Liver (tissue), 9 donors: ENCODE measurements around the gene WHRN. TPM values are rescaled to one million over a fixed set of nuclear protein-coding genes. Genes with fewer than 3 reads are reported as not detected.

Experiments
- DNase-seq: peaks from one replicate; pipeline ENCODE4 v3.0.0-alpha.2; 2017; ENCODE audit warnings: low spot score
- H3K27ac ChIP-seq, 2 donors: one replicate each; pipeline ENCODE4 v1.7.0; 2013; ENCODE audit warnings: inconsistent platforms in 2 of 2, low read length in 2 of 2, control low read depth in 1 of 2, low read depth in 1 of 2, mild to moderate bottlenecking in 1 of 2
- H3K27me3 ChIP-seq, 4 donors: one replicate each; pipeline versions ENCODE4 v1.6.1 to v1.7.0; 2013; ENCODE audit warnings: low read length in 3 of 4, inconsistent platforms in 1 of 4, mild to moderate bottlenecking in 1 of 4, moderate library complexity in 1 of 4; ENCODE audit not compliant: control insufficient read depth in 4 of 4, insufficient read depth in 4 of 4
- H3K36me3 ChIP-seq, 4 donors: one replicate each; pipeline versions ENCODE4 v1.6.1 to v1.7.0; 2013; ENCODE audit warnings: low read length in 3 of 4, mild to moderate bottlenecking in 3 of 4, low read depth in 1 of 4, moderate library complexity in 1 of 4; ENCODE audit not compliant: control insufficient read depth in 4 of 4, insufficient read depth in 3 of 4
- H3K4me1 ChIP-seq, 4 donors: one replicate each; pipeline versions ENCODE4 v1.6.1 to v1.7.0; 2013; ENCODE audit warnings: low read length in 3 of 4, mild to moderate bottlenecking in 3 of 4, moderate library complexity in 1 of 4; ENCODE audit not compliant: control insufficient read depth in 4 of 4, insufficient read depth in 4 of 4
- H3K4me3 ChIP-seq, 3 donors: one replicate each; pipeline versions ENCODE4 v1.6.1 to v1.7.0; 2013; ENCODE audit warnings: low read length in 3 of 3, control low read depth in 1 of 3, low read depth in 1 of 3, mild to moderate bottlenecking in 1 of 3
- H3K9ac ChIP-seq, 2 donors: one replicate each; pipeline ENCODE4 v1.7.0; 2013; ENCODE audit warnings: low read length in 2 of 2, mild to moderate bottlenecking in 2 of 2, moderate library complexity in 2 of 2, control low read depth in 1 of 2, low read depth in 1 of 2
- H3K9me3 ChIP-seq, 4 donors: one replicate each; pipeline versions ENCODE4 v1.6.1 to v1.7.0; 2013; ENCODE audit warnings: low read length in 3 of 4; ENCODE audit not compliant: control insufficient read depth in 4 of 4
- ATF3 ChIP-seq: IDR thresholded peaks from 2 replicates; pipeline ENCODE4 v1.6.1; 2016; ENCODE audit warnings: antibody characterized with exemption
- EGR1 ChIP-seq, 2 donors: IDR thresholded peaks; 2 replicates each; pipeline ENCODE4 v1.6.1; 2016 to 2018; ENCODE audit warnings: antibody characterized with exemption in 2 of 2, low read depth in 2 of 2
- FOXA1 ChIP-seq: IDR thresholded peaks from 2 replicates; pipeline ENCODE4 v1.6.1; 2016; ENCODE audit warnings: antibody characterized with exemption
- FOXA2 ChIP-seq: IDR thresholded peaks from 2 replicates; pipeline ENCODE4 v1.6.1; 2016; ENCODE audit warnings: antibody characterized with exemption
- HNF4A ChIP-seq, 2 donors: conservative IDR thresholded peaks; 2 replicates each; pipeline ENCODE4 v1.6.1; 2016; ENCODE audit warnings: antibody characterized with exemption in 2 of 2, mild to moderate bottlenecking in 2 of 2
- HNF4G ChIP-seq: IDR thresholded peaks from 2 replicates; pipeline ENCODE4 v1.6.1; 2016; ENCODE audit warnings: antibody characterized with exemption
- JUND ChIP-seq, 2 donors: IDR thresholded peaks; 2 replicates each; pipeline ENCODE4 v1.6.1; 2016; ENCODE audit warnings: antibody characterized with exemption in 2 of 2
- MAX ChIP-seq: IDR thresholded peaks from 2 replicates; pipeline ENCODE4 v1.6.1; 2016; ENCODE audit warnings: antibody characterized with exemption
- NR2F2 ChIP-seq: IDR thresholded peaks from 2 replicates; pipeline ENCODE4 v1.6.1; 2016; ENCODE audit warnings: antibody characterized with exemption
- RAD21 ChIP-seq, 2 donors: IDR thresholded peaks; 2 replicates each; pipeline ENCODE4 v1.6.1; 2016; ENCODE audit warnings: antibody characterized with exemption in 2 of 2, mild to moderate bottlenecking in 2 of 2
- REST ChIP-seq: IDR thresholded peaks from 2 replicates; pipeline ENCODE4 v1.6.1; 2016; ENCODE audit warnings: antibody characterized with exemption, mild to moderate bottlenecking
- RXRA ChIP-seq, 2 donors: IDR thresholded peaks; 2 replicates each; pipeline ENCODE4 v1.6.1; 2017 to 2018; ENCODE audit warnings: antibody characterized with exemption in 2 of 2, mild to moderate bottlenecking in 1 of 2
- SP1 ChIP-seq: IDR thresholded peaks from 2 replicates; pipeline ENCODE4 v1.6.1; 2018; ENCODE audit warnings: antibody characterized with exemption, mild to moderate bottlenecking
- ZBTB33 ChIP-seq: IDR thresholded peaks from 2 replicates; pipeline ENCODE4 v1.6.1; 2016; ENCODE audit warnings: antibody characterized with exemption
- WGBS: extraction: QIAGEN DNeasy Blood & Tissue Kit; methylation state at CpG from one replicate; pipeline ENCODE4 v1.1.7; 2013; 5-methylcytosine and 5-hydroxymethylcytosine counted together
- polyA plus RNA-seq, 2 donors: library from polyadenylated mRNA; stranded (reverse) in 1 of 2; unstranded in 1 of 2; fragments of 200-250 nt in 1 of 2; fragments of >200 nt in 1 of 2; fragmentation: Nextera tagmentation in 1 of 2; extraction: Ambion mirVana in 1 of 2; gene quantifications; one replicate each; pipeline versions ENCODE4 v1.2.1 to v1.2.3, GENCODE V29; 2013 to 2015
- total RNA-seq, 2 donors: library from RNA; depleted of rRNA; stranded (reverse); fragments of >200 nt; gene quantifications; one replicate each; pipeline ENCODE4 v1.2.3, GENCODE V29; 2014
- TF ChIP-seq, protein P1 (sequence below): fragments of 150-350 bp; IDR thresholded peaks from 2 replicates; pipeline ENCODE4 v1.5.1; 2017; ENCODE audit warnings: improper control_type of control experiment, low read depth, low read length; ENCODE audit not compliant: missing input control
- donor health status: healthy.
- donor health status: healthy.
- donor health status: healthy.
- donor health status: healthy.
- donor health status: healthy.

The WHRN gene
- total and polyA plus RNA-seq, 4 donors: 0.42 to 1.9 (median 0.88) TPM

GRCh38 chr9:114421147-114421546 is 84.1 kb downstream of the WHRN start:
- Histone ChIP-seq H3K9me3 (no peaks in the 10 kb centered on the region), H3K4me1 (no peaks in the 10 kb centered on the region), H3K9ac (no peak overlapping the region), H3K27me3 (no peaks in the 10 kb centered on the region), H3K27ac (no peak overlapping the region), H3K36me3 (no peaks in the 10 kb centered on the region), H3K4me3 (no peak overlapping the region)
- TF ChIP-seq FOXA2 (no peak), FOXA1 (no peak), REST (no peak), ATF3 (no peak), JUND (IDR thresholded peaks at IDR 0.05) (no peak), MAX (no peak), HNF4G (no peak), EGR1 (IDR thresholded peaks at IDR 0.05; ENCODE audit: low read depth in 2 of 2) (no peak), RAD21 (IDR thresholded peaks at IDR 0.05) (no peak), HNF4A (conservative IDR thresholded peaks at IDR 0.05) (no peak), SP1 (no peak), ZBTB33 (no peak)
- TF ChIP-seq, protein P1, sequence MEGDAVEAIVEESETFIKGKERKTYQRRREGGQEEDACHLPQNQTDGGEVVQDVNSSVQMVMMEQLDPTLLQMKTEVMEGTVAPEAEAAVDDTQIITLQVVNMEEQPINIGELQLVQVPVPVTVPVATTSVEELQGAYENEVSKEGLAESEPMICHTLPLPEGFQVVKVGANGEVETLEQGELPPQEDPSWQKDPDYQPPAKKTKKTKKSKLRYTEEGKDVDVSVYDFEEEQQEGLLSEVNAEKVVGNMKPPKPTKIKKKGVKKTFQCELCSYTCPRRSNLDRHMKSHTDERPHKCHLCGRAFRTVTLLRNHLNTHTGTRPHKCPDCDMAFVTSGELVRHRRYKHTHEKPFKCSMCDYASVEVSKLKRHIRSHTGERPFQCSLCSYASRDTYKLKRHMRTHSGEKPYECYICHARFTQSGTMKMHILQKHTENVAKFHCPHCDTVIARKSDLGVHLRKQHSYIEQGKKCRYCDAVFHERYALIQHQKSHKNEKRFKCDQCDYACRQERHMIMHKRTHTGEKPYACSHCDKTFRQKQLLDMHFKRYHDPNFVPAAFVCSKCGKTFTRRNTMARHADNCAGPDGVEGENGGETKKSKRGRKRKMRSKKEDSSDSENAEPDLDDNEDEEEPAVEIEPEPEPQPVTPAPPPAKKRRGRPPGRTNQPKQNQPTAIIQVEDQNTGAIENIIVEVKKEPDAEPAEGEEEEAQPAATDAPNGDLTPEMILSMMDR: no peak
- no peak for DNase-seq
- 90% methylated on average over 2 of the region's 2 CpGs for WGBS

DNA sequence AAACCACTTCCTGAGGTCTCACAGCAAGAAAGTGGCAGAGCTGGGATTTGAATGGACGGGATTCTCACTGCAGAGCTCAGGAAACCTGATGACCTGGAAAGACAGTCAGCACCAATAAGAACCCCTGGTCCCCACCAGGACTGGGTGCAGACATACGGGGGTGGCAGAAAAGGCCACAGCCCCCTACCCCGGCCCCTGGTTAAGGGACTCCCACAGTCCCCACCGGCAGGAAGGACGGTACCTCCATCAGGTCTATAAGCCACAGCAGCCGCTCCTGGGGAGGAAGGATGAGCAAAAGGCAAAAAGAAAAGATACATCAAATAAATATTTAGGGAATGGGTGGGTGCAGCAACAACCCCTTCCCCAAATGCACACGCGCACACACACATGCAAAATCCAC is 85.5 kb downstream of the WHRN start:
- no peak overlapping the region for H3K9ac ChIP-seq
- no peaks in the 10 kb centered on the region for H3K9me3 ChIP-seq
- DNase-seq: no peak
- WGBS: 96% methylated on average over 8 of the region's 8 CpGs
- H3K27me3 ChIP-seq: no peaks in the 10 kb centered on the region
- no peak overlapping the region for H3K27ac ChIP-seq
- no peaks in the 10 kb centered on the region for H3K36me3 ChIP-seq
- H3K4me3 ChIP-seq: no peak overlapping the region
- H3K4me1 ChIP-seq: no peaks in the 10 kb centered on the region
- TF ChIP-seq MAX (no peak), ZBTB33 (no peak), RXRA (IDR thresholded peaks at IDR 0.05) (no peak), NR2F2 (no peak), HNF4A (conservative IDR thresholded peaks at IDR 0.05) (no peak), RAD21 (IDR thresholded peaks at IDR 0.05) (no peak), FOXA2 (no peak), EGR1 (IDR thresholded peaks at IDR 0.05; ENCODE audit: low read depth in 2 of 2) (no peak)
